GM18520 (cell line): Measurements from ENCODE around the gene SAYSD1.
A peak's percentile ranks its signal among the peaks of the same experiment; 100 is the strongest.
"Not testable (repeated sequence)": the region's sequence is repeated elsewhere in the genome, so short reads cannot be mapped to it uniquely, and the experiment has no call there.

Source experiments
- ATAC-seq: cut with Tn5 transposase; IDR thresholded peaks from one replicate; pipeline ENCODE4 v1.9.1; 2021; ENCODE audit not compliant: unreplicated experiment

The SAYSD1 gene, protein sequence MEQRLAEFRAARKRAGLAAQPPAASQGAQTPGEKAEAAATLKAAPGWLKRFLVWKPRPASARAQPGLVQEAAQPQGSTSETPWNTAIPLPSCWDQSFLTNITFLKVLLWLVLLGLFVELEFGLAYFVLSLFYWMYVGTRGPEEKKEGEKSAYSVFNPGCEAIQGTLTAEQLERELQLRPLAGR

GRCh38 chr6:39114704-39115599 lies at the start of gene SAYSD1:
TSS of gene SAYSD1 (minus strand) at chr6:39115186. CDS start at chr6:39115089, 97 bp downstream.
- peak; percentile 87 for ATAC-seq

DNA sequence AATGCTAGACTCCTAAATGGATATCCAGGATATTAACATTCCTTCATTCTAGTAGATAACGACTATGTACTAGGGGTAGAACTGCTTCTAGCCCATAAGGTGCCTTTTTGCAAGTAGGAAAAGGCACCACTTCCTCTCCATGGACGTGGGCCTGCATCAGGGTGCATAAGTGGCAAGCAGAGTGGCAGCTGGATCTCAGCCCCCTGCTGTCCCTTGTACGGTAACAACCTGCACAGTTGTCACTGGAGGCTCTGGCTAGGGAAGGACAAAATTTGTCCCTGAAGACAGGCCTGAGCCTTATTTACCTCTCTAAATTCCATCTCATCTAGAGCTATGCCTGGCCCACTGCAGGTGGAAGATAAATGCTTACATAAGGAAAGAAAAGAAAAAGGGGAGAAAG lies 42.5 kb upstream of the SAYSD1 start:
- no peak for ATAC-seq

DNA sequence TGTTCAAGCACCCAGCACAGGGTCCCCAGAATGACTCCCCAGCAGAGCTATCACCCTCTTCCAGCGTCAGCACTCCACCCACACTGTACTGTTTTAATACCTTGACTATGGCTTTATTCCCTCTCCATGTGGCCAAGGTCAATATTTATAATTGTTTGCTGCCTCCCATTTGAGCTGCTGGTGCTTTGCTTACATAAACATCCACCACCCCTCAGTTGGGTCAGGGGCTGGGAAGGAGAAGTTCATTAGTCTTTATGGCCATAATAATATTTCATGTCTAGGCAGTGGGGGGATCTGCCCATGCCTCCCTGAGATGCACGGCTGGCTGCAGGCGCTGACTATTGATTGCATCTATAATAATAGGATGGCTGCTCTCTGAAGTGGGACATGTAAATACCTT lies 41.8 kb upstream of the SAYSD1 start:
- no peak for ATAC-seq

DNA sequence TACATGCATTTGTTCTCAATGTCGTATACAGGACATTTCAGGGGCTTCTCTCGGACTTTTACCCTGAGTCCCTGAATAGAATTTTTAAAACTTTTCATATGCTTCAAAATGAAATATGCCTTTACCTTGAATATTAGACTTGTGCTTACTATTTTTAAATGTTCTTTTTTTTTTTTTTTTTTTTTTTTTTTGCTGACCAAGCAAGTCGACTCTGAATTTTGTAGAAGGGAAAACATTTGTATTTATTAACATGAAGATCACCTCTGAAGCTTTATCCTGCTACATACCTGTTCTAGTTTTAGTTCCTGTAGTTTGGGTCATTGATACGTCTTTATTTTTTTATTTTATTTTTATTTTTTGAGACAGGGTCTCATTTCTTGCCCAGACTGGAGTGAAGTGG lies 39.7 kb upstream of the SAYSD1 start:
- no peak for ATAC-seq

GRCh38 chr6:39153766-39154397 lies 38.9 kb upstream of the SAYSD1 start:
- no peak for ATAC-seq

- no peak for ATAC-seq
Measured at GRCh38 chr6:39152262-39152661, 37.3 kb upstream of the SAYSD1 start.

- no peak for ATAC-seq
Measured at GRCh38 chr6:39151211-39151610, 36.2 kb upstream of the SAYSD1 start.

GRCh38 chr6:39144481-39145173 lies 29.6 kb upstream of the SAYSD1 start:
- ATAC-seq, result no peak

GRCh38 chr6:39143238-39143930 lies 28.4 kb upstream of the SAYSD1 start:
- no peak for ATAC-seq

DNA sequence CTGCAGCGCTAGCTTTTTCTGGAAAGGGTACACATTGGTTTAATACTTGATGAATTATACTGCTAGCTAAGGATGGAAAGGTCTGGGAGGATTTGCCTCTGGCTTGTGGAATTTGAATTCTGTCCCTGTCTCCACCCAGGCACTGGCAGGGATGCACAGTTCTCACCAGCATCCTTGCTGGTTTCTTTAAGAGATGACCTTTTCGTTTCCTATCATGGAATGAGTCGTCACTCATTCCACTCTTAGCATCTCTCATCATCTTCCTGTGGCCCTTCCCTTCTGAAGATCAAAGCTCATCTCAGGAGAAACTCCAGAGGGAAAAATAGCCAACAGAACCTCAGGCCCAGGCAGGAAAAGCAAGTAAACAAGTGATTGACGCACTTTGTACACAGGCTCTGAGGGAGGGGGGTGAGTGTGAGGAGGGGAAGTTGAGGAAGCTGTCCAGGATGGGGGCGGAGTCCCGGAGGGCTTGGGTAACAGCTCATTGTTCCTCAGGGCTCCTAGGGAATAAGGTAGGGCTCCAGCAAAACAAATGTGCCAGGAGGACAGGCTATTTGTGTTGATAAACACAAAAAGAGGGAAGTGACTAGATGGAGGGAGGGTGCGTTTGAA lies 25.7 kb upstream of the SAYSD1 start:
- no peak for ATAC-seq

DNA sequence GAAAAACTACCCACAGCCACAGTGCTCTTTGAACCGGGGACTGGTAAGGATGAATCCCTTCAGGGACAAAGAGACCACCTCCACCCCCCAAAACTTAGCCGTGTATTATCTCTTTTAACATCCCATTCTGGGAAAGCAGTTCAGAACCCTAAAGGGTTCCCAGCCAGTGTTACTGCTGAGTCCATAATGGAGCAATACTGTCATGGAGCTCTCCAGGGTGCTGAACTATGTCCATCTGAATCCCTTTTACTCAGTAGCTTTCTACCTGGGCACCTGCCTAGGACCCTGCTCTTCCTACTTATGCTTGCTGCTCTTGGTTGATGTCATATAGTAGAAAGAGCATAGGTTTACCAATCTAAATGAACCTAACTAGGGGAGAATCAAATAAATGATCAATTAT lies 22.3 kb upstream of the SAYSD1 start:
- no peak for ATAC-seq

DNA sequence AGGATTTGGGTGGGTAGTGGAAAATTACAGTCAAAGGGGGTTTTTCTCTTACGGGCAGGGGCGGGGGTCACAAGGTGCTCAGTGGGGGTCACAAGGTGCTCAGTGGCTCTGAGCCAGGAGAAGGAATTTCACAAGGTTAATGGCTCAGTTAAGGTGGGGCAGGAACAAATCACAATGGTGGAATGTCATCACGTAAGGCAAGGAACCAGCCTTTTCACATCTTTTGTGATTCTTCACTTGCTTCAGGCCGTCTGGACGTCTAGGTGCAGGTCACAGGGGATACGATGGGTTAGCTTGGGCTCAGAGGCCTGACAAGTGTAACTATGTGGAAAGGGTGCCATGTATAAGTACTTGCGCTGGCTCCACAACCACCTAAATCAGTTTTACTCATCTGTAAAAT lies 21.2 kb upstream of the SAYSD1 start:
- not testable (repeated sequence) for ATAC-seq

- ATAC-seq, result not testable (repeated sequence)
Measured at GRCh38 chr6:39134761-39135160, 19.8 kb upstream of the SAYSD1 start.

DNA sequence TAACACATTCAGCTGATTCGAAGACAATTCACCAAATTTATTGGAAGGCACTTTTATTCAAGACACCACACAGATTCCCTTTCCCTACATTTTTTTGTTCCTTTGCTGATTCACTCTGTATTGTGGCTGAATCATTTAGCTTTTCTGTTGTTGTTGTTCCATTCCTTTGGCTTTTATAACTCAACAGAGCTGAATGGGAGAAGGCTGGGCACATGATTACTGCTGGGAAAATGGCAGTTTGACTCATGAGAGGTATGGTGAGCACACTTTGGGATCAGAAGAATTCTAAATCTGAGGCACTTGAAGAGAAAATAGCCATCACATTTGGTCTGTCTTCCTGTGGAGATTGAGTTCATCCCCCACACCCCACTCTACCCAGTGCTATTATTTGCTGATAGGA lies 15.7 kb upstream of the SAYSD1 start:
- no peak for ATAC-seq

DNA sequence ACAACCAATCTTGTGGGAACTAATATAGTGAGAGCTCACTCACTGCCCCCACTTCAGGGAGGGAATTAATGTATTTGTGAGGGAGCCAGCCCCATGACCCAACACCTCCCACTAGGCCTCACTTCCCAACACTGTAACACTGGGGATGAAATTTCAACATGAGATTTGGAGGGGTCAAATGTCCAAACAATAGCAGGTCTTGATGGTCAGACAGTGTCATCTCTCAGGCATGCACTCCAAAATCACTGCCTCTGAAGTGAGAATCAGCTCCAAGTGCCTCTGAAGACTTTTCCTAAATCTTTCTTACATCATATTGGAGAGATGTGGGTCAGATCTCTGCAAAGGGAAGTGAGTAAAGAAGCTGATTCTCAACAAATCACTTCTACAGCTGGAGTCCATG lies 13.8 kb upstream of the SAYSD1 start:
- ATAC-seq, result no peak

DNA sequence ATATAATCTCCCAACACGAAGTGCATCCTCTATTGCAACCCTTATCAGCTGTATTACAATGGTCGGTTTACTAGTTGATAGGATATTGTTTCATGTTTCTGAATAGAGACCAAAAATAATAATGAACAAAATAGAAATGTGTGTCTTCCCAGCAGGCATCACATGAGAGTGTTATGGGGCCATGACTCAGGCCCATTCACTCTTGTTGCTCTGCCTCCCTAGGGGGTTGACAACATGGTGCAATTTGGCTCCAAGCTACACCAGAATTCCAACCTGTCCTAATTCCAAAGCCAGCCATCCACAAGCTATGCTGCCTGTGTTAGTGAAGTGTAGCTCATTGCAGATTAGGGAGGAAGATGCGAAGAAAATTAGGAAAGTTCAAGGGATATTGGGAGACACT lies 13.1 kb upstream of the SAYSD1 start:
- ATAC-seq, result no peak

DNA sequence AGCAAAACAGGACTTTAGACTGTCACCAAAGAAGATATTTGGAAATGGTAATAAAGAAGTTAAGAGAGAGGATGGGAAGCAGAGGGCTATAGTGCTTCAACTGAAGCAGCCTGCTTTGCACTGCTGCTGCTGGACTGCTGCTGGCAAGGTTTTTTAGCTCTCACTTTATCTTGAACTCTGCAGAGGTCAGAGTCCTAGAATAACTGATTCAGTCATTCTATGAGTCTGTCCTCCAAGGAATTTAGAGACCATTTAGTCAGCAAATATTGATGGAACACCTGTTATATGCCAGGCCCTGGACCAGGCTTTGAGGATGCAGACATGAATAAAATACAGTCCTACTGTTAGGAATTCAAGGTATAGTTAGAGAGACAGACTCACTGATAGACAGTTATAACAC lies 9.1 kb upstream of the SAYSD1 start:
- ATAC-seq, result no peak

- ATAC-seq, result no peak
Measured at GRCh38 chr6:39118921-39119320, 3.9 kb upstream of the SAYSD1 start.

DNA sequence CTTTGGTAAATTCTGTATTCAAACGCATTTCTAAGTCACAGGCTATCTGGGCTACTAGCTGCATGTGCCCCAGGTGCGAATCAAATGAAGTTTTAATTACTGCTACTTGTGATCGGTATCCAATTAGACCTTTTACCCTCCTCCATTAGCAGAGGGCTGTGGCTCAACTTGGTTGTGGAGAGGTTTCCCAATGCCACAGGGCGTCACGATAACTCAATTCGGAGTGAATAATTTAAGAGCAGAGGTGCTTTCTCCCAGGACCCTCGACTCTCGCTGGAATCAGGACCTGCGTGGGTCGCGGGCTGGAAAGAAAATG lies 640 bp downstream of the SAYSD1 start:
- no peak for ATAC-seq

DNA sequence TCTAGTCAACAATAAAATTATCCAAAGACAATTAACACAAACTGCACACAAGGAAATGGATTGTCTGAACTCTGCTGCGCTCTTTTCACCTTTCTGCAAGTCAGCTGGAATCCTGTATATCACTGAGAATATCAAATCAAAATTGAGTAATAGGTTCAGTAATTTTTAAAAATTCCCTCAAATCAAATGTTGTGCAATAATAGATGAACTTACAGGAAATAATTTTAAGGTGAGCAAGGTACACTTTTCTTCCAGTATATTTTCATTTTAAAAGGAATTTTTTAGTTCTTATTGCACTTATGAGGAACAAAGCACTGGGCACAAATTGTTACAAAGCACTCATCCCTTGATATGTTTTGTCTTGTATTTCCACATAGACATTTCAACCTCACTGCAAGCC lies 1.2 kb downstream of the SAYSD1 start:
- ATAC-seq, result no peak

DNA sequence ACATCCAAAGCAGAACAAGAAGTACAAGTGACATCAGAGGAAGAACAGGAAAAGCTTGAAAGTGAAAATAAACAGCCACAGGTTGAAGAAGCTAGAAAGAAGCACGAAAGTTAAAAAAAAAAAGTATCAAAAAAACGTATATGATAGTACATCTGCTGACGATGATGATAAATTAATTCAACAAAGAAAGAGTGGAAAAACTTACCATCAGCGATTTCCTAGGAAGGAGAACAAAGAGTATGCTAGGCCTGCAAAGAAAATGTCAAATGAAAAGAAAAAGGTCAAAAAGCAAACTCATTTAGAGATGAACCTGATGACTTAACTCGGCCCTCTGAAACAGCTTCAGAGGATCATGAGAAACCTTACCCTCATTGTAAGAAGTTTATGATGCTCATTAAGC lies 3.7 kb downstream of the SAYSD1 start:
- ATAC-seq, result no peak
